ENCODE data around the gene TNNC1.

The TNNC1 gene

DNA sequence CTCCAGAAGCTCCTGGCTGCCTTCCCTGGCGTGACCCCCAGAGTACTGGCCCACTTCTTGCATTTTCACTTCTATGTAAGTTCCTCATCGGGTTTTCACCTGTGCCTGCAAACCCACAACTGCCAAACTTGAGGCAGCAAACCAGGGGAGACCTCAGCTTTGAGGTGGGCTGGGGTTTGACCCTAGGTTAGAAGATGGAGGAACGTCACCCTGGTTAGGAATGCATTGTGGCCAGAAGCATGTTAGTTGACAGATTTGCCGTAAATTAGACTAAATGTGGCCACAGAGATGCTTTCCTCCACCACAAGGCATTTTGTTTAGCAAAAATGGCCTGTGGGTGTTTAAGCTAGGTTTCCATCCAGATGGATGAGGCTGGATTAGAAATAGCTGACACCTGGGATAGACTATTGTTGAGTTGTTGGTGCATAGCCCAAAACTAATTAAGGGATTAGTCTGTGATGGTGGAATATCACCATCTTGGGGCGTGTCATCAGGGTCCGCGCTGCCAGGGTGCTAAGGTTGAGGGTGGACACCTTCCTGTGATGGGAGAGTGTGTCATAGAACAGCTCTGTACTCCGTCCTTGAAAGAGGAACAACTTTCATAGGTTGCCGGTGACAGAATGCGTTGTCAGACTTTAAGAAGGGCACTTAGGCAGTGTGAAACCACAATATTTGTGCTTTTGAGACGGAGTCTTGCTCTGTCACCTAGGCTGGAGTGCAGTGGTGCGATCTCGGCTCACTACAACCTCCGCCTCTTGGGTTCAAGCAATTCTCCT, 5.1 kb upstream of the TNNC1 start:
- no peak for DNase-seq (ENCODE audit: low read depth, low spot score)

DNA sequence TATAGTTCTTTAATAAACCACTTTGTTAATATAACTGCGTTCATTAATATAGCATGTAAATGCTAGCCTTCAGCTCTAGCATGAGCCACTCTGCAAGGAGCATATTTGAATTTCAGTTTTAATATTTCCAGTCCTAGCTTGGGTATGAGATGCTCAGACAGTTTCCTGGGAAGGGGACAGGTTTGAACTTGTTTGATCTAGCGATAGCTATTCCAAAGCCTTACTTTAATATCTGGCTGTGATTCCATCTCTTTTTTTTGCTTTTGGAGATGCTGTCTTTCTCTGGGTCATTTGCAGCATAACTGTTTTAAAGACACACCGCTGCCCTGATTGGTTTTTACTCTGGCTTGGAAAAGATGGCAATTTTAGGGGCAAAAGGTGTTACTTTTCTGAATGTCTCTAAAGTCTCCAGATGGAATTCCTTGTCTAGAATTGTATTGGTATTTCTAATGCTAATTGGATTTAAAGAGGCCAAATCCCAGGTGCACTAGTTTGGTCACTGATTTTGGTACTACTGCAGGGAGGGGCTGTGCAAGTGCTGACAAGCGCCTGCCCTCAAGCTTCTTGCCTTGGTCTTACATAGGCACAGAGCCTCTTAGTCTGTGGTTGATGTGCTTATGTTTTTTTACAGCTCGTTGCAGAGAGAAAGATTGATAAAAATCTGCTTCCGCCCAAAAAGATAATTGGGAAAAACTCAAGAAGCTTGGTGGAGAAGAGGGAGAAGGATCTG, 4.4 kb upstream of the TNNC1 start:
- no peak for DNase-seq (ENCODE audit: low read depth, low spot score)

DNA sequence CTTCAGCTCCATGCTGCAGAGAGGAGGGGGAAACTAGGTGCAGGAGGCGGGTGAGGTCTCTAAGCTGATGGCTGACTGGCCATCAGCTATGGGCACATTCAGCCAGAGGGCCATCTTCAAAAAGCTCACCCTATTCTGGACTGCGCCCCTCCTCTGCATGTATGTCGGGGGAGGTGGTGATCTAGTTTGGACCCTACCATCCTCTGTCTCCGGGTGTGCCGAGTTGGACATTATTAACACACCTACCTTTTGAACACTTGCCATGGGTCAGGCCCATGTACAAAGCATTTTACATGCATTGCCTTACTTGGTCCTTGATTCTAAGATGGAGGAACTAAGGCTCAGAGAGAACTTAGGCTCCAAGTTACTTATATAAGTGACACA, 3.0 kb upstream of the TNNC1 start:
- no peak for DNase-seq (ENCODE audit: low read depth, low spot score)

DNA sequence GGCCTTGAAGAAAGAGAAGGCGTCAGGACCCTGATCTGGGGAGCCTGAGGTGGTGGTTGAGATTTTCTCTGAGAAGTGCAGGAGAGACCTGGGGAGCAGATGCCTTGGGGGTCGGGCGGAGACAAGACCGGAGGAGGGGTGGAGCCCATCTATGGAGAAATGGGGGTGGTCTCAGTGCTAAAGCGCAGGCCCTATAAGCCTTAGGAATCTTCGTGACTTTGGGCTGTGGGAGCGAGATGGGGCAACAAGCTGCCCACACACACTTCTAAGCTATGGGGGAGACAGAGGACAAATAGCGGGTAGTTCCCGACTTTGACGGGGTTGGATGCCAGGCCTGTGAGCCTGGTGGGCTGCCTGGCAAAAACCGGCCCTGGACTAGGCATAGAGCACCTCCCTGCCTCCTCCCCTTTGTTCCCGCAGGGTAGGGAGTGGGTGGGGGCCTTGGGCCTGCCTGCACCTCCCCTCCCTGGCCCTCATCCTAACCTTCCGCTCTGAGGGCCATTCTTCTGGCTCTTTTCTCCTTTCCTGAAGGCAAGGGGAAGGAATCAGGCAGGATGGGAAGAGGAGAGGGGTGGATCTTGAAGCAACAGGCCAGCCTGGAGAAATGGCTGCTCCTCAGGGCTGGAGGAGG, 2.4 kb upstream of the TNNC1 start:
- no peak for DNase-seq (ENCODE audit: low read depth, low spot score)

DNA sequence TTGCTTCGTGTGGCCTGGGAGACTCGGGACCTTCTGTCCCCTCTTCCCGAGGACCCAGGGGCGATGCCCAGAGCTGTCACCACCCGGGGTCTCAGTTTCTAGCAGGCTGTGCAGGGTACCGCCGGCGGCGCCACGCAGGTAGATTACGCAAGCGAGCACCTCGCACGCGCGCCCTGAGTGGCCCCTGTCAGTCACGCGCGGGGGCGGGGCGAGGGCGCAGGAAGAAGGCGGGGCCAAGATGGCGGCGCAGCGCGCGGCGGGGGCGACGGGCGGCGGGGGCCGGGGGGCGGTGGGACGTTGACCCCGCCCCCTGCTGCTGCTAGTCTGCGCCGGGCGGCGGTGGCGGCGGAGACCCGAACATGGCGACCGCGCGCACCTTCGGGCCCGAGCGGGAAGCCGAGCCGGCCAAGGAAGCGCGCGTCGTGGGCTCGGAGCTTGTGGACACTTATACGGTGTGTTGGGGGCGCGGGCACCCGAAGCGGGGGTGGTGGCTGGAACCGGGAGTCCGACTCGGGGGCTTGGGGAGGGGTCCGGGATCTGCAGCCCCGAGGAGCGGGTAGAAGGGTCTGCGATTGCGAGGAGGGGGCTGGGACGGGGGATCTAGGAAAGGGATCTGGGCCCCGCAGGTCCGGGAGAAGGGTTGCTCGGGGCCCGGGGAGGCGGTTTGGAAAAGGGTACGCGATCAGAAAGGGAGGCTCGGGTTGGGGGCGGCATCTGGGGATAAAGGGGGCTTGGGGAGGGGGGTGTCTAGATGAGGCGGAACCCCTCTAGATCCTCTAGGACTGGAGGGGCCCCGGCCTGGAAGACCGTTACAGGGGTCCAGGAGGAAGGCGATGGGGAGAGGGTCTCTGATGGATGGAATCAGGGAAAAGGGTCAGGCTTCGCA, 1.7 kb upstream of the TNNC1 start, which contains the start of gene NISCH:
NISCH (plus strand) TSS at position 322 of the 886 bp plus-strand sequence; CDS start at position 360, 38 bp downstream.
- peak; percentile 94 for DNase-seq (ENCODE audit: low read depth, low spot score)

DNA sequence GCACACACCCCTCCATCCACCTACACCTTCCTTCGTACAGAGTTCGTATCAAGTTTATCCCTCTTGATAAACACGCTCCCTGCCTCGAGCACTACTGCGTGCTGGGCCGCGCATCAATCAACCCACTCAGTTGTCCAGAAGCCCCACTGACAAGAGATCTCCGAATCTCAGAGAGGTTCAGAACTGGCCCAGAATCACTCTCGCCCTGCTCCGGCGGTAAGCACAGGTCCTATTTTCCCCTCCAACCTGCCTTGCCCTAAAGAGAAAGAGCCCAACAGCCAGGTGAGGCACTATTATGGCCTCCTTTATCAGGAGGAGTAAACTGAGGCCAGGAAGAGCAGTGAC, 1.1 kb upstream of the TNNC1 start:
- DNase-seq (ENCODE audit: low read depth, low spot score): no peak

DNA sequence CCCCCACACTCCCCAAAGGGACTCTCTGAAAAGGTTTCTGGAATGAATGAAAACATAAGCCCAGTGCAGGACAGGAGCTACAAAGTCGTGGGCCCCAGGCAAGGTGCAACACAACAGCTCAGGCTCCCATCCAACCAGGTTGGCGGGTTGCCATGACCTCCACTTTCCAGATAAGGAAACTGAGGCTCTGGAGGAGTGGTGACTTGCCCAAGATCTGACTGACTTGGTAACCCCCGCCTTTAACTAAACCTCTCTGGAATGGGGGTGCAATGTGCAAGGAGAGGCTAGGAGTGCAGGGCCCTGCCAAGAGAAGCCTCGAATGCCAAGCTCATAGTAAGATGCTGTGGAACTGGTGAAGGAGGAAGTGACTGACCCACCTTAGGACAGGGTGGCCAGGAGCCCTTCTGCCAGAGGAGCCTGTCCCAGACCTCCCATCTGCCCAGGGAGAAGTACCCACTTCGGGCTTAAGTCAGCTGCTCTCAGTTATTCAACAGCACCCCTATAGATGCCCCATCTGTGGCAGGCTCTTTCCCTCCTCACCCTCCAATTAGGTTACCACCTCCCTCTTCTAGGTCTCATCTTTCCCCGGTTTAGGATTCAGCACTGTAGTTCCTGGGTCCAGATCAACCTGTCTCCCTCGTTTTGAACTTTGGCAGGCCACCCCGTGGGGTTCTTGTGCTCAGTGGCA, 553 bp upstream of the TNNC1 start:
- DNase-seq (ENCODE audit: low read depth, low spot score): no peak

DNA sequence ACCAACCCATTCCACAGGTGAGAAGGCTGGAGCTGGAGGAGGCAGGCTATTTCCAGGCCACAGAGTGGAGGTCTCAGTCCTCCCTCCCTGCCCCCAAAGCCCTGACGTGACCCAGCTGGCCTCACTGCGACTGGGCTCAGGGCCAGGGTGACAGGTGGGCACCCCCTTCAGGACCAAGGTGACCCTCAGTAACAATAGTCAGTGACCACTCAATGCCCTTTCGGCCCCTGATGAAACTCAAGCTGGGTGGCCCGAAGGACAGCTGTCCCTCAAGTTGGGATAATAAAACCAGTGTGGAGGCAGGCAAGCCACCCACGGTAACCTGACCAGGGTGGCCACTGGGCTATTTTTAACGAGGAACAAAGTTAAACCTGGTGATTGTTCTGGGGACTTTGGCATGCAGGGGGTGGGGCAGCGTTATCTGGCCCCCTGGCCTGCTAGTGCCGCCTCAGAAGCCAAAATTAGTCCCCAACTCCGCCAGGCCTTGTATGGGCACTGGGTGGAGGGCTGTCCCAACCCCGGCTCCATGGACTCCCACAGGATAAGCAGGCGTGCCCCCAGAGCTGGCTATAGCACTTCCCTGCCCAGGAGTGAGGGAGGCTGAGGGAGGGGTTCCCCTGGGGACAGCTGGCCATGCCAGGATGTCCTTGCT, 1.1 kb downstream of the TNNC1 start:
- DNase-seq (ENCODE audit: low read depth, low spot score): no peak

DNA sequence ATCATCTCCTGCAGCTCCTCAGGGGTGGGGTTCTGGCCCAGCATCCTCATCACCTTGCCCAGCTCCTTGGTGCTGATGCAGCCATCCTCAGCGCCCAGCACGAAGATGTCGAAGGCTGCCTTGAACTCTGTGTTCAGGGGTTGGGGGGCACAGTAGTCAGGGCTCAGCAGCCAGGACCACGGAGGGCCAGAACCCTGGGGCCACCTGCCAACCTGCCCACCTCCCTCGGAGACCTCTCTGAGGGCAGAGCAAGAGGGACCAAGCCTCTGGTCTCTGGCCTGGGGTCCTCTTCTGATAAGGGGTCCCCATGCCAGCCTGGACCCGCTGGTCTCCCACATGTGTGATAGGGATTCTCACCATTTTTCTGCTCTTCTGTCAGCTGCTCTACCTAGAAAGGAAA, 1.7 kb downstream of the TNNC1 start:
- DNase-seq (ENCODE audit: low read depth, low spot score): no peak

DNA sequence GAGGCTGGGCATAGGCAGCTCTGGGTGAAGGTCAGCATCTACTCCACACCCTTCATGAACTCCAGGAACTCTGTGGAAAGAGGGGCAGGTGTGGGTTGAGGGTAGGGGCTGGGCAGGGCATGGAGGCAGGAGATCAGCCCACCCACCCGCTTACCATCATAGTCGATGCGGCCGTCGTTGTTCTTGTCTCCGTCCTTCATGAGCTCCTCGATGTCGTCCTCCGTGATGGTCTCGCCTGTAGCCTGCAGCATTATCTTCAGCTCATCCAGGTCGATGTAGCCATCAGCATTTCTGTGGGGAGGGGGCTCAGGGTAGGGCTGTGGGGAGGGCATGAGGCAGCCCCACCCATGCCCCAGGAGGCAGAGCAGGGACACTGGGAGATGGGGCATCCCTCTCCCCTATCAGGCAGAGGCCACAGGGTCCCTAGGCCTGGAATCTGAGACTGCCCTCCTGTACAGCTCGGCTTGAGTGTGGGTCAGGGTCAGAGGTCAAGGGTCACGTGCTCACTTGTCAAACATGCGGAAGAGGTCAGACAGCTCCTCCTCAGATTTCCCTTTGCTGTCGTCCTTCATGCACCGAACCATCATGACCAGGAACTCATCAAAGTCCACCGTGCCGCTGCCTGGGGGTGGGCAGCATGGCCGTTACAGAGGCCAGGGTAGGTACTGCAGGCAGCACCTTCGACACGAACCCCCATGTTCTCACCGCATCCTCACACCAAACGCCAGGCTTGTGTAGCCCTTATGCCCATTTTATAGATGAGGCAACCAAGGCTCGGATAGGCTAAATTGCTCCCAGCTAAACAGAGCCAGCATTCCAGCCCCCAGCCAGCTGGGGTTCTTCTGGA, 2.4 kb downstream of the TNNC1 start:
- no peak for DNase-seq (ENCODE audit: low read depth, low spot score)

DNA sequence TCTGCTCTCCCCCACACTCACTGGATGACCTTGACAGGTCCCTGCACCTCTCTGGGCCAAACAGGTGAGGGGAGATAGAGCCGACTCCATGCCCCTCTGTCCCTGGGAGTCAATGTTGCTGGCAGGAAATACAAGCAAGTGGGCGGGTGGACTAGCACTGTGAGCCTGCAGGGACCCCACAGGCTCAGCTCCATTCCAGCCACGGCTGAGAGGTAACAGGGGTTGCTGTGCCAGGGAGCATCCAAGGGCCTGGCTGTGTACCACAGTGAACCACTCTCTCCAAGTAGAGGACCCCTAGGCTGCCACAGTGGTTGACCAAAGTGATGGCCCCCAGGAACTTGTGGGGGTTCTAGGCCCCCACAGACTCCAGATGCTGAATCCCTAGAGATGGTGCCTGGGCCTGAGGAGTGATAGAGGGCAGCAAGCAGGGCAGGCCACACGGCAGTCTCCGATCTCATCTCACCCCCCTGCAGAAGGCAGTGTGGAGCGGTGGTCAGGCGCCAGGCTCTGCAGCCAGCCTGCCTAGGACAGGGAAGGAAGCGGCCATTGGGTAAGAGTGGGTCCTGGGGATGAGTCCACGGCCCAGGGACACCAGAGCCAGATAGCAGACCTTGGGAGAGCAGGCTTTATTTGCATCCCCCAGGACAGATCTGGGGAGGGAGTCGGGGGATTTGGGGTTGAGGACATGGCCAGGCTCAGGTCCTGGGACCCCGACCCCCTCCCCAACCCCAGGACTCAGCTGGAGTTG, 3.2 kb downstream of the TNNC1 start:
- DNase-seq (ENCODE audit: low read depth, low spot score): no peak

DNA sequence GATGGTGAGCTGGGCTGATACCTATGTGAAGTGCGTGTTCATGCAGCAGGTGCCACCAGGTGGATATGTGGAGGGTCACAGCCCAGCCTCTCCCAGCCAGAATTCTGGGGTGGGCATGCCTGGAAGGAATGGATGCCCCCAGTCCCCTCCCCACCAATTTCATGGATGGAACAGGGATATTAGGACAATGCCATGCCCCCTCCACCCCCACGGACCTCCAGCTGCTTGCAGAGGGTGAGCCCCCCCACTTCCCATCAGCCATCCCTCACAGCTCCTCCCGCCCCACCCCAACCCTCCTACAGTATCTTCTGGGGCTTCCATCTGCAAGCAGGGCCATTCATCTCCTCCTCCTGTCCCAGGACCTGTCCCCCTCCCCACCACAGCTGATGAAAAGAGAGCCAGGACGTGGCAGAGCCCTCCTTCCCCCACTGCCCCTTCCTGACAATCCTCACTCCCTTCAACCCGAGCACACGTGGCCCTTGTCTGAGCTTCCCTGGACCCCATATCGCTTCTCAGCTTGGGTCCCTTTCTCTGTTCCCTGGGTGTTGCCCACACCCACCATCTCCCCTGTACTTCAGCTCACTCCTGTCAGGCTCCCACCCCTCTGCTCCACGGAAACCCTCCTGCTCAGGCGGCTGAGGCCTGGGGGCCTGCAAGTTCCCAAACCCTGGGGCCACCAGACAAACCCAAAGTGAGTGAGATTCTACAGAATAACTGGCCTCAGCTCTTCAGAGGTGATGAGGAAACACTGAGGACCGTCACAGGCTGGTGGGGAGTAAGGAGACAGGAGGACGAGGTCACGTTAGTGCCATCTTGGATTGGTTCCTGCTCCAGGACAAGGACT, 6.1 kb downstream of the TNNC1 start:
- DNase-seq (ENCODE audit: low read depth, low spot score): no peak

DNA sequence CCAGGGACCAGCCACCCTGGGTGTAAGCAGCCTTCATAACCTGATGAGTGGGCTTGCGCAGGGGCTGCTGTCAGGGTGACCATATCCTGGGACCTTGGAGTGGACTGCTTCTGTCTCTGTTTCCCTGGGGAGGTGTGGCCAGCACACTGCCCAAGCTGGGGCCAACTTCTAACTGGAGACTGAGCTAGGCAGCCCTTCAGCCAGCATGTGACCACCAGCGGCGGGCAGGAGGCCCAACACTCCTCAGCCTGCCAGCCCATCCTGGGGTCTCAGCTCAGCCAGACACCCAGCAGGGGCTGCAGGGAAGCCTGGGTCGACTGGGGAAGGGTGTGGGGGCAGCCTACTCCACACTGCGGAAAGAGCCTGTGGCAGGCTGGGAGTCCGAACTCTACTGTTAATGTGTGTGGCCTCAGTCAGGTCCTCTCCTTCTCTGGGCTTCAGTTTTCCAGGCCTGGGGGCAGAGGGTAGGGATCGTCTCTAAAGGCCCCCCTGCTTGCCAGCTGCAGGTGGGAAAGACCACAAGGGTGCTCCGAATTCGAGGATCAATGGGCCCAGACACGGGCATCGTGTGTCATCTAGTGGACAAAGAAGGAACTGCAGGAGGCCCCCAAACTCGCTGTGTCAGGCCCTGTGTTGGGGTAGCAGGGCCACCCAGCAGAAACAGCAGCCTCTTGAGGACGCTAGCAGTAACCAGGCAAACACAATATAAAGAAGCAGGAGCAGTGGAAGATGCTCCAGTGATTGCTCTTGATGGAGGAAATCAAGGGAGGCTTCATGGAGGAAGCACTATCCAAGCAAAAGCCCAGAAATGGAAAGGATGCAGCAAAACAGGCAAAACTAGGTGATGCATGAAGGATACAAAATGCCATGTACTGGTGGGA, 7.0 kb downstream of the TNNC1 start:
- DNase-seq (ENCODE audit: low read depth, low spot score): peak; percentile 38

DNA sequence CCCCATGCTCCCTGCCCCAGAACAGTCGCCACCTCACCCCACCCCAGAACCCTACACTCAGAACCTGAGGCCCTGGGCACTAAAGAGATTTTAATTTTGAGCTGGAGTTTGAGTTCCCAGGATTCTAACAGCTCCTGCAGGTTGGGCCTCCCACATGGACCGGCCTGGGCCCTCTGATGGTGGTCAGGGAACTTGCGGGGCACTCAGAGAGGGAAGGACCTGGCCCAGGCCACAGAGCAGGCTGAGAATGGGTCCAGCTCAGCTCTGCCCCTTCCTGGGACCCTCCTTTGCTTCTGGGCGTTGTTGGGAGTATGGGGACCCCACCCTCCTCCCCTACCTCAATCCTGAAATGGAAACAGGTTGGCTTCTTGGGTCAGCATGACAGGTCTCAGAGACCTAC, 7.8 kb downstream of the TNNC1 start:
- DNase-seq (ENCODE audit: low read depth, low spot score): no peak

DNA sequence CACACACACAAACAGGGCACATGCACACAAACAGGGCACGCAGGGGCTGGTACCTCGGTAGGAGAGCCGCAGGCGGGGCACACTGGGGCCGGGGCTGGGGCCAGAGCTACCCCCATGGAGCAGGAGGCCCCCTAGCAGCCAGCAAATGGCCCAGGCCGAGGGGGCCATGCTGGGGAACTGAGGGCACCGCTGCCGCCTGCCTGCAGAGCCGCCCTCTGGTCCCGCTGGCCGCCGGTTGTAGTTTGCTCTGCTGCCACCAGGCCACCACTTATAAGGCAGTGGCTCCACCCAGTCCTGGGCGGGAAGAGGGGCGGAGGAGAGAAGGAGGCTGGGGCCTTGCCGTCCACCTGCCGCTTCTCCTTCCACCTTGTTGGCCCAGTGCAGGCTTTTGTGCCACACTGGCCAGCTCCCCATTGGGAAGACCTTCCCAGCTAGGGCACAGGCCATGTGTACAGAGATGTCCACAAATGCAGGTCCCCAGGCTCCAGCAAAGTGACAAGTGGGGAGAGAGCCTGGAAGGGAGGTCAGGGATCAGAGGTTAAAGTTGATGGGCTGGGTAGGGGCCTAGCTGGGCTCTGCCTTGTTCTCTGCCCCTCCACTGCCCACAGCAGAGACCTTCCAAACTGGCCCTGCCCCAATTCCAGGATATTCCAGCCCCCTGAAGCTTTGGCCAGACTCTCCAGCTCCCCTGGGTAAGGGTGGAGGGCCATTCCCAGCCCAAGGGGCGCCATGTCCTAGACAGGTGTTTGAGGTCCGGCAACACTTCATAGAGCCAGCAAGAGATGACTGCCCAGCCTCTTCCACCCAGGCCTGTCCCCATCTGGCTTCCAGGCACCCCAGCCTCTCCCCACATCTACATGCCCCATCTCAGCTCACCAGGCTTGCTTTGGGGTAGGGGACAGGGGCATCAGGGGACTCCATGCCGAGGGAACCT, 8.7 kb downstream of the TNNC1 start, which contains the start of gene SEMA3G:
SEMA3G (minus strand) TSS at position 244 of the 934 bp plus-strand sequence; CDS start at position 168, 76 bp downstream.
- peak; percentile 57 for DNase-seq (ENCODE audit: low read depth, low spot score)

All from activated CD4-positive, CD25-positive, alpha-beta regulatory T cell treated with anti-CD3 and anti-CD28 coated beads, Interleukin-2, amount 50 U/mL, for 16 hours (primary cell).